SK-N-SH treated with all-trans-retinoic acid at 6 μM for 48 hours (cell line): Measurements from ENCODE around the gene CD200R1L.
A peak's percentile ranks its signal among the peaks of the same experiment; 100 is the strongest.

Experiments
- BACH2 ChIP-seq: fragments of 250-450 bp; sonication (Bioruptor Pico); IDR thresholded peaks from 2 replicates; pipeline ENCODE4 v1.9.0; 2021; ENCODE audit warnings: mild to moderate bottlenecking, borderline replicate concordance
- PPARA ChIP-seq: fragments of 250-450 bp; sonication (Bioruptor Pico); IDR thresholded peaks from 2 replicates; pipeline ENCODE4 v1.5.0; 2020; ENCODE audit warnings: mild to moderate bottlenecking, borderline replicate concordance
- TCF4 ChIP-seq: fragments of 250-450 bp; sonication (Bioruptor Pico); IDR thresholded peaks from 2 replicates; pipeline ENCODE4 v1.8.0; 2021; ENCODE audit warnings: mild to moderate bottlenecking, moderate library complexity, borderline replicate concordance
- TOX ChIP-seq: fragments of 250-450 bp; sonication (Bioruptor Pico); IDR thresholded peaks from 2 replicates; pipeline ENCODE4 v1.8.0; 2021; ENCODE audit warnings: mild to moderate bottlenecking, moderate library complexity, borderline replicate concordance
- ZFP3 ChIP-seq: fragments of 250-450 bp; sonication (Bioruptor Pico); IDR thresholded peaks from 2 replicates; pipeline ENCODE4 v1.5.0; 2020; ENCODE audit warnings: mild to moderate bottlenecking, moderate library complexity
- TF ChIP-seq, protein P1 (sequence below): fragments of 250-450 bp; sonication (Bioruptor Pico); IDR thresholded peaks from 2 replicates; pipeline ENCODE4 v1.5.1; 2020; ENCODE audit warnings: low read depth, mild to moderate bottlenecking, moderate library complexity
- TF ChIP-seq, protein P2 (sequence below): fragments of 250-450 bp; sonication (Bioruptor Pico); IDR thresholded peaks from 2 replicates; pipeline ENCODE4 v1.8.0; 2020; ENCODE audit warnings: mild to moderate bottlenecking, moderate library complexity, borderline replicate concordance

DNA sequence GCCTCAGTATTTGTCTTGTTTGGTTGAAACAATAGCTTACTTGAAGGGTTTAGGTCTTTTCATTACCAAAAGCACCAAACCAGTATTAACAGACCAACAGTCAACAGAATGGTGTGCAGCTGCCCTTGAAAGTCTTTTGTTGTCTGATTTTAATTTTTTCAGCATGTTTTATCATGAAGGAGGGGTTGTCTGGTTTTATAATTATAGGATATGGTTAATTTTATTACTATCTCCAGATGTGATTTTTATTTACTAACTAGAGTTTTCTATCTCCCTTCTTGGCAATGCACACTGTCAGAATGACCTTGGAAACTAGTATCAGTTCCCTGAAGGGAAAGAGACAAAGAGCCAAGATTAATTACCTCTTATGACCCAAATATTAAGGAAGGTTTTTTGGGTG, 9.2 kb upstream of the CD200R1L start:
- TF ChIP-seq TCF4 (peak; percentile 86; the same call in 1 of the 2 replicates), BACH2 (CRISPR knock-in tag) (no peak), TOX (CRISPR knock-in tag) (no peak), PPARA (CRISPR knock-in tag) (no peak), ZFP3 (CRISPR knock-in tag) (no peak)
- TF ChIP-seq, protein P1, sequence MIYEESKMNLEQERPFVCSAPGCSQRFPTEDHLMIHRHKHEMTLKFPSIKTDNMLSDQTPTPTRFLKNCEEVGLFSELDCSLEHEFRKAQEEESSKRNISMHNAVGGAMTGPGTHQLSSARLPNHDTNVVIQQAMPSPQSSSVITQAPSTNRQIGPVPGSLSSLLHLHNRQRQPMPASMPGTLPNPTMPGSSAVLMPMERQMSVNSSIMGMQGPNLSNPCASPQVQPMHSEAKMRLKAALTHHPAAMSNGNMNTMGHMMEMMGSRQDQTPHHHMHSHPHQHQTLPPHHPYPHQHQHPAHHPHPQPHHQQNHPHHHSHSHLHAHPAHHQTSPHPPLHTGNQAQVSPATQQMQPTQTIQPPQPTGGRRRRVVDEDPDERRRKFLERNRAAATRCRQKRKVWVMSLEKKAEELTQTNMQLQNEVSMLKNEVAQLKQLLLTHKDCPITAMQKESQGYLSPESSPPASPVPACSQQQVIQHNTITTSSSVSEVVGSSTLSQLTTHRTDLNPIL (CRISPR knock-in tag): no peak
- TF ChIP-seq, protein P2, sequence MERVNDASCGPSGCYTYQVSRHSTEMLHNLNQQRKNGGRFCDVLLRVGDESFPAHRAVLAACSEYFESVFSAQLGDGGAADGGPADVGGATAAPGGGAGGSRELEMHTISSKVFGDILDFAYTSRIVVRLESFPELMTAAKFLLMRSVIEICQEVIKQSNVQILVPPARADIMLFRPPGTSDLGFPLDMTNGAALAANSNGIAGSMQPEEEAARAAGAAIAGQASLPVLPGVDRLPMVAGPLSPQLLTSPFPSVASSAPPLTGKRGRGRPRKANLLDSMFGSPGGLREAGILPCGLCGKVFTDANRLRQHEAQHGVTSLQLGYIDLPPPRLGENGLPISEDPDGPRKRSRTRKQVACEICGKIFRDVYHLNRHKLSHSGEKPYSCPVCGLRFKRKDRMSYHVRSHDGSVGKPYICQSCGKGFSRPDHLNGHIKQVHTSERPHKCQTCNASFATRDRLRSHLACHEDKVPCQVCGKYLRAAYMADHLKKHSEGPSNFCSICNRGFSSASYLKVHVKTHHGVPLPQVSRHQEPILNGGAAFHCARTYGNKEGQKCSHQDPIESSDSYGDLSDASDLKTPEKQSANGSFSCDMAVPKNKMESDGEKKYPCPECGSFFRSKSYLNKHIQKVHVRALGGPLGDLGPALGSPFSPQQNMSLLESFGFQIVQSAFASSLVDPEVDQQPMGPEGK (CRISPR knock-in tag): no peak
